HG03064 (cell line): ENCODE results near the gene CEP112.
"Not testable (repeated sequence)": the region's sequence is repeated elsewhere in the genome, so short reads cannot be mapped to it uniquely, and the experiment has no call there.

Experiments used
- ATAC-seq: cut with Tn5 transposase; IDR thresholded peaks from one replicate; pipeline ENCODE4 v1.9.1; 2021; ENCODE audit warnings: low read depth; ENCODE audit not compliant: unreplicated experiment

Gene CEP112

GRCh38 chr17:66165537-66166123 is 26.3 kb downstream of the CEP112 start:
- ATAC-seq = no peak

- not testable (repeated sequence) for ATAC-seq
Measured at GRCh38 chr17:66155055-66155454, 36.9 kb downstream of the CEP112 start.

GRCh38 chr17:66152756-66153155 is 39.2 kb downstream of the CEP112 start:
- ATAC-seq = no peak

GRCh38 chr17:66150708-66151107 is 41.2 kb downstream of the CEP112 start:
- no peak for ATAC-seq

- ATAC-seq = no peak
Measured at GRCh38 chr17:66149562-66149961, 42.4 kb downstream of the CEP112 start.

- ATAC-seq = no peak
Measured at GRCh38 chr17:66146394-66146793, 45.5 kb downstream of the CEP112 start.

GRCh38 chr17:66143657-66144282 is 48.2 kb downstream of the CEP112 start:
- no peak for ATAC-seq

GRCh38 chr17:66142428-66142827 is 49.5 kb downstream of the CEP112 start:
- ATAC-seq = no peak

- ATAC-seq = no peak
Measured at GRCh38 chr17:66138120-66138519, 53.8 kb downstream of the CEP112 start.

GRCh38 chr17:66135896-66136295 is 56.0 kb downstream of the CEP112 start:
- no peak for ATAC-seq

GRCh38 chr17:66135219-66135618 is 56.7 kb downstream of the CEP112 start:
- no peak for ATAC-seq

- no peak for ATAC-seq
Measured at GRCh38 chr17:66129759-66130158, 62.2 kb downstream of the CEP112 start.

GRCh38 chr17:66126231-66126630 is 65.7 kb downstream of the CEP112 start:
- no peak for ATAC-seq

GRCh38 chr17:66123163-66123562 is 68.8 kb downstream of the CEP112 start:
- ATAC-seq = no peak

GRCh38 chr17:66115246-66115645 is 76.7 kb downstream of the CEP112 start:
- no peak for ATAC-seq

GRCh38 chr17:66114609-66115008 is 77.3 kb downstream of the CEP112 start:
- ATAC-seq = no peak

- ATAC-seq = no peak
Measured at GRCh38 chr17:66107731-66108130, 84.2 kb downstream of the CEP112 start.

- no peak for ATAC-seq
Measured at GRCh38 chr17:66098040-66098439, 93.9 kb downstream of the CEP112 start.

GRCh38 chr17:66094727-66095126 is 97.2 kb downstream of the CEP112 start:
- no peak for ATAC-seq

- ATAC-seq = no peak
Measured at GRCh38 chr17:66091445-66092080, 100.4 kb downstream of the CEP112 start.

- no peak for ATAC-seq
Measured at GRCh38 chr17:66089764-66090163, 102.2 kb downstream of the CEP112 start.

- ATAC-seq = no peak
Measured at GRCh38 chr17:66088173-66088572, 103.8 kb downstream of the CEP112 start.
